GM21367 (cell line): ENCODE measurements around the gene MSH2.

ENCODE experiments used
- ATAC-seq: cut with Tn5 transposase; IDR thresholded peaks from one replicate; pipeline ENCODE4 v1.9.1; 2021; ENCODE audit not compliant: unreplicated experiment

MSH2 gene

GRCh38 chr2:47530105-47530760 is 127.3 kb downstream of the MSH2 start:
- ATAC-seq = no peak

DNA sequence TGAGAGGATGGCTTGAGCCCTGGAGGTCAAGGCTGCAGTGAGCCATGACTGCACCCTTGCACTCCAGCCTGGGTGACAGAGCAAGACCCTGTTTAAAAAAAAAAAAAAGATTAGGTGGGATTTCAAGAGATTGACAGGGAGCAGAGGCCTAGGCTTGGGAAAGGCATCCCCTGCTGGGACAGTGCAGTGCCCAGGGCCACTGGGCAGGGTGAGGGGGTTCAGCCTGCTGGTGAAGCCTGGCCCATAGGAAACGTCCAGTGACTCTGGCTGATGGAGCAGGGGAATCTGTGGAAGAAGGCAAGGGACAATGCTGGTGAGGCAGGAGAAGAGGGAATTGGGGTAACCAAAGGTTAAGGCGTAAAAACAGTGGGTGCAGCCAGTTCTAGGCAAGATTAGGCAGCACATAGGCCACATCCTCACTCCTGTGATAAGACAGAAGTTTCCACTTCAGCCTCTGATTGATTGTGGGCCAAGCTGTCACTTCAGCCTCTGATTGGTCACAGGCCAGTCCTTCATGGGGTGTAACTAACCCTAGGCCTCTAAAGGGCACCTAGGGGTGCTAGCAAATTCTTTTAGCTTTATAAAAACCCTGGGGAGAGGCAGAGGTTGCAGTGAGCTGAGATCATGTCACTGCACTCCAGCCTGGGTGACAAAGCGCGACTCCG is 128.6 kb downstream of the MSH2 start:
- ATAC-seq = no peak
